ENCODE data around the gene MRPL43. TPM values are rescaled to one million over a fixed set of nuclear protein-coding genes. Genes with fewer than 3 reads are reported as not detected.
A peak's percentile ranks its signal among the peaks of the same experiment; 100 is the strongest.

Gene MRPL43
- total RNA-seq, 1 donor from 2014 or later, result 54.5 TPM

DNA sequence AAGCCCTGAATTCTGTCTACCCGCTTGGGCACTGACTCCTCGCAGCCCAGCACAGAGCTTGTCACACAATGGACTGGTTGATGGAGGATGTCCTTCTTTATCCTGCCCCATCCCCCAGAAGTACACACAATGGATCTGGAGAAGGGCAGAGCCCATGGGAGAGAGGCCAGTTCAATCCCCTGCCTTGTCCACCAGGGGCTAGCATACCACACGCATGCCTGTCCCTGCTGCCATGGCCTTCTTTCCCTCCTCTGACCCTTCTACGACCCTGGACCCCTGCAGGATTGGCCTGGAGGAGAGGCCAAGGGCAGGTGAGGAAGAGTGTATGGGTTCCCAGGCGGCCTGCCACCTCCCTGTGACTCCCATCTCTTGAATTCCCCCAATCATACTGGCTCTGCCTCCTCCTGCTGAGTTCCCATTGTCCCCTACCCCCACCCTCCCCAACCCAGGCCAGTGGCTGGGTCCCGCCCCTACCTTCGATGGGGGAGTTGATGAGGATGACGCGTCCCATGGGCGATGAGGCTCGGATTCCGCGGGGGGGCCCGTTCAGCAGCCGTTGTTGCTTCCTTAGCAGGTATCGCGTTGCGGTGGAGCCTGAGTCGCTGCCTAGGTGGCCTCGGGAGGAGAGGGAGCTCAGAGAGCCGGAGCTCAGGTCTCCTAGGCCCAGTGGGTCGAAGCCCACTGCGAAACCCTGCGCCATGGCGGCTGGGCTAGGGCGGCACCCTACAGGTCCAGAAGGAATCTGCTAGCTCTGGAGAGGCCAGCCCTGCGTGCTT, 42.4 kb upstream of the MRPL43 start:
- H3K36me3 ChIP-seq, result peaks cover 4 to 5% of the 10 kb centered on the region in 2 donors
- peak overlapping the region in 1 of 2 donors; percentile 92 for H3K4me3 ChIP-seq
- H3K27me3 ChIP-seq, result no peaks in the 10 kb centered on the region
- no peaks in the 10 kb centered on the region for H3K9me3 ChIP-seq
- TF ChIP-seq, protein P1, sequence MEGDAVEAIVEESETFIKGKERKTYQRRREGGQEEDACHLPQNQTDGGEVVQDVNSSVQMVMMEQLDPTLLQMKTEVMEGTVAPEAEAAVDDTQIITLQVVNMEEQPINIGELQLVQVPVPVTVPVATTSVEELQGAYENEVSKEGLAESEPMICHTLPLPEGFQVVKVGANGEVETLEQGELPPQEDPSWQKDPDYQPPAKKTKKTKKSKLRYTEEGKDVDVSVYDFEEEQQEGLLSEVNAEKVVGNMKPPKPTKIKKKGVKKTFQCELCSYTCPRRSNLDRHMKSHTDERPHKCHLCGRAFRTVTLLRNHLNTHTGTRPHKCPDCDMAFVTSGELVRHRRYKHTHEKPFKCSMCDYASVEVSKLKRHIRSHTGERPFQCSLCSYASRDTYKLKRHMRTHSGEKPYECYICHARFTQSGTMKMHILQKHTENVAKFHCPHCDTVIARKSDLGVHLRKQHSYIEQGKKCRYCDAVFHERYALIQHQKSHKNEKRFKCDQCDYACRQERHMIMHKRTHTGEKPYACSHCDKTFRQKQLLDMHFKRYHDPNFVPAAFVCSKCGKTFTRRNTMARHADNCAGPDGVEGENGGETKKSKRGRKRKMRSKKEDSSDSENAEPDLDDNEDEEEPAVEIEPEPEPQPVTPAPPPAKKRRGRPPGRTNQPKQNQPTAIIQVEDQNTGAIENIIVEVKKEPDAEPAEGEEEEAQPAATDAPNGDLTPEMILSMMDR (IDR thresholded peaks at IDR 0.05), result no peak
- no peak for DNase-seq (ENCODE audit: low spot score in 2 of 2)
- H3K27ac ChIP-seq, result no peak overlapping the region
- peaks cover 20 to 26% of the 10 kb centered on the region in 2 donors for H3K4me1 ChIP-seq
- intact Hi-C loops (cut with DNase I), result loop anchor here (10.0 kb wide), 1 partner anchor 115 kb away; the partner anchor contains the start of gene SLF2

DNA sequence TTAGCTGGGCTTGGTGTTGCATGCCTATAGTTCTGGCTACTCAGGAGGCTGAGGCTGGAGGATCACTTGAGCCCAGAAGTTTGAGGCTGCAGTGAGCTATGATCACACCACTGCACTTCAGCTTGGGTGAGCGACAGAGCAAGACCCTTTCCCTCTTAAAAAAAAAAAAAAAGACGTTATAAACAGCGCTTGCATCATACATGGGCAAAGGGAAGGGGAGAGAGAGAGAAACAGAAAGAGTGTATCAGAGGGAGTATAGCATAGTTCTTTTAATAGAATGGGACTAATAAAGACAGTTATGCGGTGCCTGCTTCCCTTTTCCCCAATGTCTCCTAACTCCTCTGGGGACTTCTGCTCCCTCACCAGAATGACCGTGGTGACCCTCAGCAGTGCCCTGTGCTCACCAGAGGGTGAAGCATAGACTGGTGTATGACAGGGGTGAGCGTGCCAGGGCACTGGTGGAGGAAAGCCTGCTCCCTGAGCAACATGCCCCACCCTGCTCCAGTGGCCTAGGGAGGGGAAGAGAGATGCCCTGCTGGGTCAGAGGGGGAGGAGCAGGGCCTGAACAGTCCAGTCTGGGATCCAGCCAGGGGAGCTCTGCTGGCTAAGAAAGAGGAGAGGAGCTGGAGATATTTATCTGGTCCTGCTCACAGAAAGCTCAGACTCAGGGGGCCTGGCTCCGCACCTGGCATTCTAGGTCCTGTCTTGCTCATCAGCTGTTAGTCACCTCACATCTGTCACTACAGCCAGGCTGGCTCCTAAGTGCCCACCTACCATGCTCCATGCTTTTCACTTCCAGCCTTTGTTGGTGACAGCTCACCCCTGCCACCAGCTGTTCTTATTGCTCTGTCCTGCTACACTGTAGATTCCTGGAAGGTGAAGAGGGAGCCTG, 41.4 kb upstream of the MRPL43 start:
- H3K27me3 ChIP-seq, result no peaks in the 10 kb centered on the region
- DNase-seq (ENCODE audit: low spot score in 2 of 2), result no peak
- peaks cover 16 to 18% of the 10 kb centered on the region in 2 donors for H3K4me1 ChIP-seq
- no peak overlapping the region for H3K4me3 ChIP-seq
- intact Hi-C loops (cut with DNase I), result no loop called here
- H3K9me3 ChIP-seq, result no peaks in the 10 kb centered on the region
- no peak overlapping the region for H3K27ac ChIP-seq
- H3K36me3 ChIP-seq, result no peaks in the 10 kb centered on the region
- TF ChIP-seq, protein P1 (IDR thresholded peaks at IDR 0.05), result no peak

DNA sequence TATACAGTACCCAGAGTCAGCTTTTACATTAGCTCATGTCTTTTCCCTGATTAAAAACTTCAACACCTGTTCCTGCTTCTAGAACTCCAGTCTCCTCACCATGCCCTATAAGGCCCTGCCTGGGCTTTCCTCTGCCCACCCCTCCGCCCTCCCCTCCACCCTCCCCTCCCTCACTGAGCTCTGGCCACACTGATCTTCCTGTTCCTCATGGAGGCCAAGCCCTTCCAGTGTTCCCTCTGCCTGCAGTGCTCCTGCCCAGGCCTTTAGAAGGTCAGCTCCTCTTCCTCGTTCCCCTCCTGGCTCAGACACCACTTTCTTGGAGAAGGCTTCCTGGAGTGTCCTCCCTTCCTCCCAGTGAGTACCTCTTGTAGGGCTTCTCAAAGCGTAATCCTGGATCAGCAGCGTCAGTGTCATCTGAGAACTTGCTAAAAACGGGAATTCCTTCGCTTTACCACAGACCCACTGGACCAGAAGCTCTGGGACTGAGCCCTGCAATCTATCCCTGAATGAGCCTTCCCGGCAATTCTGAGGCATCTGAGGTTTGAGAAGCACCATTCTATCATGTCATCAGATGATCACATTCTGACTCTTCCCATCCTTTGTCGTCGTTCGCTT, 39.9 kb upstream of the MRPL43 start:
- DNase-seq (ENCODE audit: low spot score in 2 of 2), result no peak
- no peaks in the 10 kb centered on the region for H3K36me3 ChIP-seq
- intact Hi-C loops (cut with DNase I), result no loop called here
- H3K27me3 ChIP-seq, result no peaks in the 10 kb centered on the region
- H3K27ac ChIP-seq, result no peak overlapping the region
- H3K9me3 ChIP-seq, result no peaks in the 10 kb centered on the region
- H3K4me1 ChIP-seq, result peaks cover 7 to 8% of the 10 kb centered on the region in 2 donors
- H3K4me3 ChIP-seq, result no peak overlapping the region
- TF ChIP-seq, protein P1 (IDR thresholded peaks at IDR 0.05), result no peak

DNA sequence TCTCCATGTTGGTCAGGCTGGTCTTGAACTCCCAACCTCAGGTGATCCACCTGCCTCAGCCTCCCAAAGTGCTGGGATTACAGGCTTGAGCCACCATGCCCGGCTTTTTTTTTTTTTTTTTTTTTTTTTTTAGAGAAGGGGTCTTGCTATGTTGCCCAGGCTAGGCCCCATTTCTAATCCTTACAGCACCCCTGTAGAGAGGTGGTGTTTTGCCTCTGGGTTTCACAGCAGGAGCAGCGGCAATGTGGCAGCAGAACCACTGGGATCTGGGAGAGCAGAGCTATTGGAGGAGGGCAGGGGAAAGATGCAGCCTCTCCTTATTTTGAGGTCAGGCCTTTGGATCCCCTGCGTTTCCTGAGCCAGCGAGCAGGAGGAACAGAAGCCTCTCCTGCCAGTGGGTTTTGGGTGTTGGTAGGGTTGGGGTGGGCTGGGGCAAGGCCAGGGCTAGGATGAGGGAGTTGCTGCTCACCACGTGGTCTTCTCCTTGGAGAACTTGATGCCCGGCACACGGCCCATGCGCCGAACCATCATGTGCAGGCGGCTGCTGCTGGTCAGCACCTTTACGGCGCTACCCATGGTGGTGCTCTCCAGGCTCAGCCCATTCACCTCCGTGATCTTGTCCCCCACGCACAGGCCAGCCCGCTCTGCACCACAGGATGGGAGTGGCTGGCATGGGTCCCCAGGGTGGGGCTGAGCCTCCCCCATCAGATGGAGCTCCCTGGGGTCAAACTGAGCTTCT, 35.8 kb upstream of the MRPL43 start:
- DNase-seq (ENCODE audit: low spot score in 2 of 2), result no peak
- Histone ChIP-seq H3K4me3 (no peak overlapping the region), H3K4me1 (peaks cover 0 to 7% of the 10 kb centered on the region in 2 donors), H3K27me3 (no peaks in the 10 kb centered on the region), H3K9me3 (no peaks in the 10 kb centered on the region), H3K36me3 (no peaks in the 10 kb centered on the region), H3K27ac (no peak overlapping the region)
- TF ChIP-seq, protein P1 (IDR thresholded peaks at IDR 0.05), result no peak
- intact Hi-C loops (cut with DNase I), result no loop called here

DNA sequence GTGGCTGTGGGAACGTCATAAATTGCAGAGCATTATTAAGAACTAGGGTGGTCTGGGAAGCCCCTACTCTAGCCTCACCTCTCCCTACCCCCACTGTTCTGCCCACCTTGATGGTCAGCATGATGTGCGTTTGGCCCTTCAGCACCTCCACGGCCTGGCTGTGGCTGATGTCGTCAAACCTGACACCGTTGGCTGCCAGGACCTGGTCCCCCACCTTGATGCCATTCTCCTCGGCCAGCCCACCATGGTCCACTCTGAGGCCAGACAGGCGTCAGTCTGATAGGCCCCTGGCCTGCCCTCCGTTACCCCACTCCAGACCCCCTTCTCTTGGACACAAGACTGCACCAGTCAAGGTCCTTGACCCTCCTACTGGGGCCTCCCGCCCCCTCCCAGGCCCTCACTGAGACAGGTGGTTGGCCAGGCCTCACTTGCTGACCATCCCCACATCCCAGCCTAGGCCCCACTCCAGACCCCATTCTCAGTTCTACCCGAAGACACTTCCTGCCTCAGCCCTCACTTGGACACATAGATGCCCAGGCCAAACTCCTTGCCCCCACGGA, 34.5 kb upstream of the MRPL43 start:
- no peaks in the 10 kb centered on the region for H3K36me3 ChIP-seq
- DNase-seq (ENCODE audit: low spot score in 2 of 2), result no peak
- TF ChIP-seq, protein P1 (IDR thresholded peaks at IDR 0.05), result no peak
- H3K9me3 ChIP-seq, result no peaks in the 10 kb centered on the region
- intact Hi-C loops (cut with DNase I), result no loop called here
- H3K4me3 ChIP-seq, result no peak overlapping the region
- H3K4me1 ChIP-seq, result peaks cover 0 to 7% of the 10 kb centered on the region in 2 donors
- no peaks in the 10 kb centered on the region for H3K27me3 ChIP-seq
- H3K27ac ChIP-seq, result no peak overlapping the region

All from ascending aorta (tissue), 2 donors.